ENCODE data around the gene ZNF296.
A peak's percentile ranks its signal among the peaks of the same experiment; 100 is the strongest.

Gene ZNF296

GRCh38 chr19:45097450-45097775, 21.1 kb upstream of the ZNF296 start:
- DNase-seq (ENCODE audit: insufficient read length, low spot score) (no peak), FAIRE-seq (no peak)

GRCh38 chr19:45096700-45097099, 20.4 kb upstream of the ZNF296 start:
- FAIRE-seq: no peak

More at GRCh38 chr19:45097450-45097775, 21.1 kb upstream of the ZNF296 start:
- no peak for TF ChIP-seq CTCF (IDR thresholded peaks at IDR 0.05; ENCODE audit: insufficient read depth, missing control alignments)

GRCh38 chr19:45095496-45096413, 19.5 kb upstream of the ZNF296 start:
- FAIRE-seq (no peak), DNase-seq (ENCODE audit: insufficient read length, low spot score) (no peak)
- TF ChIP-seq CTCF (IDR thresholded peaks at IDR 0.05; ENCODE audit: insufficient read depth, missing control alignments): no peak

More at GRCh38 chr19:45096700-45097099, 20.4 kb upstream of the ZNF296 start:
- DNase-seq (ENCODE audit: insufficient read length, low spot score): no peak
- TF ChIP-seq CTCF (IDR thresholded peaks at IDR 0.05; ENCODE audit: insufficient read depth, missing control alignments): no peak

- no peak for DNase-seq (ENCODE audit: insufficient read length, low spot score)
- no peak for TF ChIP-seq CTCF (IDR thresholded peaks at IDR 0.05; ENCODE audit: insufficient read depth, missing control alignments)
- FAIRE-seq: no peak
Measured at GRCh38 chr19:45094707-45095106, 18.4 kb upstream of the ZNF296 start.

GRCh38 chr19:45094137-45094536, 17.9 kb upstream of the ZNF296 start:
- DNase-seq (ENCODE audit: insufficient read length, low spot score): no peak

GRCh38 chr19:45092747-45093678, 16.7 kb upstream of the ZNF296 start, which contains the start of gene PPP1R37:
TSS of gene PPP1R37 (plus strand) at chr19:45093179. CDS start at chr19:45093326, 147 bp downstream.
- DNase-seq (ENCODE audit: insufficient read length, low spot score): peak; percentile 96
- no peak for FAIRE-seq
- no peak for TF ChIP-seq CTCF (IDR thresholded peaks at IDR 0.05; ENCODE audit: insufficient read depth, missing control alignments)

More at GRCh38 chr19:45094137-45094536, 17.9 kb upstream of the ZNF296 start:
- no peak for FAIRE-seq
- TF ChIP-seq CTCF (IDR thresholded peaks at IDR 0.05; ENCODE audit: insufficient read depth, missing control alignments): no peak

Measured in D721Med (cell line).